ENCODE measurements around the gene OR5H1.

DNA sequence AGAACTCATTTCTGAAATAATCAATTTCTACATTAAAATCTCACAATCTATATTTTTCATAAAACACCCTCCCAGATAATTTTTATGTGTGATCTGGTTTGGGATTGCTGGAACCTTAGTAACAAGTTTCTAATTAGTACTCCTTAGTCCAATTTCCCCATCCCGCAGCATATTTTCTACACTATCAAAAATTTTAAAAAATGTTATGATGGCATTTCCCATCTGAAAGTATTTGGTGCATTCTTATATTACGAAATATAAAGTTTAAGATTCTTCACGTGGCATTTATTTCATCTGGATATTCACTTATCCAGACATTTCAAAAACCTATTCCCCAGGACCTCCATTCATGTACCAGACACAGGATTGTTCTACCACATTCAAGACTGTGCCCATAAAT is 18.2 kb downstream of the OR5H1 start:
- TF ChIP-seq POLR2A (IDR thresholded peaks at IDR 0.05; ENCODE audit: low read length): no peak
- no peak for TF ChIP-seq USF2 (IDR thresholded peaks at IDR 0.05)
- no peak for TF ChIP-seq CTCF (IDR thresholded peaks at IDR 0.05)

Data from A549 (cell line).